ENCODE data around the gene FBXO42. TPM values are rescaled to one million over a fixed set of nuclear protein-coding genes. Genes with fewer than 3 reads are reported as not detected.

Gene FBXO42
- total and polyA plus RNA-seq, 2 experiments from 2014 or later = 6.0 to 20.7 TPM

GRCh38 chr1:16237343-16237830 is 114.9 kb downstream of the FBXO42 start:
- Histone ChIP-seq H3K4me3 (peak overlapping the region; percentile 85), H3K4me1 (ENCODE audit: insufficient read depth) (peaks cover 3% of the 10 kb centered on the region), H3K36me3 (ENCODE audit: insufficient read depth) (no peaks in the 10 kb centered on the region), H3F3A (replicated peaks; ENCODE audit: low read depth) (no peaks in the 10 kb centered on the region), H2AFZ (peak overlapping the region; percentile 95; the same call in 1 of the 2 replicates), H4K20me1 (replicated peaks; ENCODE audit: insufficient read depth) (no peaks in the 10 kb centered on the region), H3K79me2 (replicated peaks; ENCODE audit: insufficient read depth) (no peaks in the 10 kb centered on the region), H3K4me2 (peak overlapping the region; percentile 98), H3K9me2 (ENCODE audit: insufficient read depth) (no peaks in the 10 kb centered on the region), H3K27ac (ENCODE audit: low read depth) (no peak overlapping the region), H3K27me3 (ENCODE audit: insufficient read depth) (peaks cover 5% of the 10 kb centered on the region; the same call in 1 of the 2 replicates)
- H3K27ac Mint-ChIP-seq = no peak overlapping the region
- H3K4me1 Mint-ChIP-seq = peaks cover 15% of the 10 kb centered on the region; the same call in 1 of the 3 replicates
- H3K4me3 Mint-ChIP-seq = peak overlapping the region; percentile 85
- DNase-seq (ENCODE audit: low spot score) = no peak
- H3K9me3 Mint-ChIP-seq = no peaks in the 10 kb centered on the region
- TF ChIP-seq CREB1 (CRISPR knock-in tag; IDR thresholded peaks at IDR 0.05; ENCODE audit: low read depth) = 0 out of 2 replicates have a peak, but pooled peaks have one; percentile 0
- TF ChIP-seq, protein P1, sequence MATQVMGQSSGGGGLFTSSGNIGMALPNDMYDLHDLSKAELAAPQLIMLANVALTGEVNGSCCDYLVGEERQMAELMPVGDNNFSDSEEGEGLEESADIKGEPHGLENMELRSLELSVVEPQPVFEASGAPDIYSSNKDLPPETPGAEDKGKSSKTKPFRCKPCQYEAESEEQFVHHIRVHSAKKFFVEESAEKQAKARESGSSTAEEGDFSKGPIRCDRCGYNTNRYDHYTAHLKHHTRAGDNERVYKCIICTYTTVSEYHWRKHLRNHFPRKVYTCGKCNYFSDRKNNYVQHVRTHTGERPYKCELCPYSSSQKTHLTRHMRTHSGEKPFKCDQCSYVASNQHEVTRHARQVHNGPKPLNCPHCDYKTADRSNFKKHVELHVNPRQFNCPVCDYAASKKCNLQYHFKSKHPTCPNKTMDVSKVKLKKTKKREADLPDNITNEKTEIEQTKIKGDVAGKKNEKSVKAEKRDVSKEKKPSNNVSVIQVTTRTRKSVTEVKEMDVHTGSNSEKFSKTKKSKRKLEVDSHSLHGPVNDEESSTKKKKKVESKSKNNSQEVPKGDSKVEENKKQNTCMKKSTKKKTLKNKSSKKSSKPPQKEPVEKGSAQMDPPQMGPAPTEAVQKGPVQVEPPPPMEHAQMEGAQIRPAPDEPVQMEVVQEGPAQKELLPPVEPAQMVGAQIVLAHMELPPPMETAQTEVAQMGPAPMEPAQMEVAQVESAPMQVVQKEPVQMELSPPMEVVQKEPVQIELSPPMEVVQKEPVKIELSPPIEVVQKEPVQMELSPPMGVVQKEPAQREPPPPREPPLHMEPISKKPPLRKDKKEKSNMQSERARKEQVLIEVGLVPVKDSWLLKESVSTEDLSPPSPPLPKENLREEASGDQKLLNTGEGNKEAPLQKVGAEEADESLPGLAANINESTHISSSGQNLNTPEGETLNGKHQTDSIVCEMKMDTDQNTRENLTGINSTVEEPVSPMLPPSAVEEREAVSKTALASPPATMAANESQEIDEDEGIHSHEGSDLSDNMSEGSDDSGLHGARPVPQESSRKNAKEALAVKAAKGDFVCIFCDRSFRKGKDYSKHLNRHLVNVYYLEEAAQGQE (IDR thresholded peaks at IDR 0.05; ENCODE audit: unreplicated experiment) = no peak
- no peaks in the 10 kb centered on the region for H3K36me3 Mint-ChIP-seq (ENCODE audit: low read depth)
- ATAC-seq = no peak
- peaks cover 12% of the 10 kb centered on the region for H3K27me3 Mint-ChIP-seq (ENCODE audit: insufficient read depth, low read depth, poor library complexity)

DNA sequence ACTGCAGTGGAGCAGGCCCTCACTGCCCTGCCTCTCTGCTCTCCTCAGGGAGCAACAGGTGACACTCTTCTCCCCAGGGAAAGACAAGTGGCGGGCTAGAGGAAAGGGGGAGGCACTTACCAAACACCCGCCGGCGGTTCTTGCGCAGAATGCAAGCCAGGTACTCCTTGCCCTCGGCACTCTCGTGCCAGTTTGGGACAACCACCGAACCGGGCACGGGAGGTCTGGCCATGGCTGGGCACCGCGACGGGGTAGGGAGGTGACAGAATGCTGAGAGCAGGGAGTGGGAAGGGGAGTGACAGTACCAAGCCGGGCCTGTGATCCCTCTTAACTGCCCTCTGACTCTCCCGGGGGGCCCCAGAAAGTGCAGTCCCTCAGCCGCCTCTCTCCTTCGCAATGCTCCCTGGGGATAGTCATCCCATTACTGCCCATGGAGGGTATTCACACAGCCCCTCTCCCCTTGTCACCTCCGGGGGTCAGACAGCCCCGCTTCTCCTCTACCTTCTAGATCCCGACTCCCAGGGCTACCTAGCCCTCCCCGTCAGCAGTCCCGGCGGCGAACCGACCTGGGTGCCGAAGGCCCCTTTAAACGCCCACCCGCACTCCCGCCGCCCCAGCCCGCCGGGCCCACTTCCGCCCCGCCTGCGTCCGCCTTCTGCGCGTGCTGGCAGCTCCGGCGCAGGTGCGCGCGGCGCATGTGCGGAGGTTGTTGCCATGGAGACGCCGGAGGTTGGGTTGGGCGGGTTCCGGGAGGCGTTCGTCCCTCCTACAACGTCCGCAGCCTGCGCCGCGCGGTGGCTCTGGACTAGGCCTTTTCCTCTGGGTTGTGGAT is 115.6 kb downstream of the FBXO42 start, which contains the start of gene CPLANE2:
Gene CPLANE2, minus strand, starts transcription at position 673 of the 832 bp plus-strand sequence. Its CDS starts 441 bp downstream, at position 232.
- H3K36me3 Mint-ChIP-seq (ENCODE audit: low read depth) = no peaks in the 10 kb centered on the region
- no peak within 1 kb of the TSS for H3K27ac ChIP-seq (ENCODE audit: low read depth)

More for the DNA sequence above, 115.6 kb downstream of the FBXO42 start, which contains the start of gene CPLANE2:
- Mint-ChIP-seq H3K27ac (no peak within 1 kb of the TSS), H3K4me1 (peaks cover 15% of the 10 kb centered on the region; the same call in 1 of the 3 replicates), H3K27me3 (ENCODE audit: insufficient read depth, low read depth, poor library complexity) (peaks cover 9% of the 10 kb centered on the region), H3K4me3 (peak within 1 kb of the TSS; percentile 85), H3K9me3 (no peaks in the 10 kb centered on the region)
- H3K9me2 ChIP-seq (ENCODE audit: insufficient read depth) = no peaks in the 10 kb centered on the region
- TF ChIP-seq CREB1 (CRISPR knock-in tag; IDR thresholded peaks at IDR 0.05; ENCODE audit: low read depth) (peak; percentile 49), ZNF114 (CRISPR knock-in tag; IDR thresholded peaks at IDR 0.05) (no peak), POLR2AphosphoS5 (IDR thresholded peaks at IDR 0.05; ENCODE audit: low read depth) (peak; percentile 82)
- H3K4me2 ChIP-seq = peak within 1 kb of the TSS; percentile 98
- no peaks in the 10 kb centered on the region for H4K20me1 ChIP-seq (replicated peaks; ENCODE audit: insufficient read depth)
- H3K79me2 ChIP-seq (replicated peaks; ENCODE audit: insufficient read depth) = no peaks in the 10 kb centered on the region
- peak; percentile 89 for ATAC-seq
- H2AFZ ChIP-seq = peak within 1 kb of the TSS; percentile 99
- H3K36me3 ChIP-seq (ENCODE audit: insufficient read depth) = no peaks in the 10 kb centered on the region
- peaks cover 5% of the 10 kb centered on the region; the same call in 1 of the 2 replicates for H3K27me3 ChIP-seq (ENCODE audit: insufficient read depth)
- peaks cover 3% of the 10 kb centered on the region for H3K4me1 ChIP-seq (ENCODE audit: insufficient read depth)
- peak within 1 kb of the TSS; percentile 85 for H3K4me3 ChIP-seq
- peak; percentile 98 for DNase-seq (ENCODE audit: low spot score)
- H3F3A ChIP-seq (replicated peaks; ENCODE audit: low read depth) = no peaks in the 10 kb centered on the region
